H9 (cell line): ENCODE data around the gene TKTL1. TPM values are rescaled to one million over a fixed set of nuclear protein-coding genes. Genes with fewer than 3 reads are reported as not detected.

Source experiments
- DNase-seq: peaks from one replicate; pipeline ENCODE4 v3.0.0-alpha.2; 2017
- H2AFZ ChIP-seq: one replicate; pipeline ENCODE4 v1.6.1; 2013; ENCODE audit warnings: mild to moderate bottlenecking, low read length, control low read depth, moderate library complexity
- H2AK5ac ChIP-seq: 2 replicates; pipeline ENCODE4 v1.6.1; 2013; ENCODE audit warnings: low read length, control low read depth, mixed read lengths; ENCODE audit not compliant: insufficient read length
- H2BK120ac ChIP-seq: one replicate; pipeline ENCODE4 v1.6.1; 2013; ENCODE audit warnings: low read depth, mild to moderate bottlenecking, low read length, control low read depth, inconsistent platforms; ENCODE audit not compliant: poor library complexity, severe bottlenecking
- H2BK12ac ChIP-seq: 2 replicates; pipeline ENCODE4 v1.6.1; 2013; ENCODE audit warnings: low read length, control low read depth, mixed read lengths, low read depth; ENCODE audit not compliant: insufficient read length
- H2BK15ac ChIP-seq: 2 replicates; pipeline ENCODE4 v1.6.1; 2013; ENCODE audit warnings: low read depth, low read length, control low read depth
- H2BK20ac ChIP-seq: one replicate; pipeline ENCODE4 v1.6.1; 2013; ENCODE audit warnings: low read depth, mild to moderate bottlenecking, low read length, control low read depth, inconsistent platforms; ENCODE audit not compliant: poor library complexity, severe bottlenecking
- H2BK5ac ChIP-seq: 2 replicates; pipeline ENCODE4 v1.6.1; 2013; ENCODE audit warnings: low read length, control low read depth, mixed read lengths; ENCODE audit not compliant: insufficient read length
- H3K14ac ChIP-seq: 2 replicates; pipeline ENCODE4 v1.6.1; 2013; ENCODE audit warnings: low read length, control low read depth; ENCODE audit not compliant: insufficient read depth
- H3K18ac ChIP-seq: 2 replicates; pipeline ENCODE4 v1.6.1; 2013; ENCODE audit warnings: low read depth, mild to moderate bottlenecking, mixed read lengths, low read length, control low read depth; ENCODE audit not compliant: insufficient read length
- H3K23ac ChIP-seq: 2 replicates; pipeline ENCODE4 v1.6.1; 2013; ENCODE audit warnings: low read length, control low read depth, mixed read lengths, low read depth; ENCODE audit not compliant: insufficient read length
- H3K23me2 ChIP-seq: 2 replicates; pipeline ENCODE4 v1.6.1; 2013; ENCODE audit warnings: low read depth, mild to moderate bottlenecking, mixed read lengths, low read length, control low read depth; ENCODE audit not compliant: insufficient read length, poor library complexity, severe bottlenecking
- H3K27ac ChIP-seq: 2 replicates; pipeline ENCODE4 v1.5.1; 2013; ENCODE audit warnings: low read length, control low read depth, mixed read lengths, low read depth; ENCODE audit not compliant: insufficient read length
- H3K27me3 ChIP-seq: 2 replicates; pipeline ENCODE4 v1.6.1; 2013; ENCODE audit warnings: low read length, control low read depth, inconsistent platforms; ENCODE audit not compliant: insufficient read depth
- H3K4ac ChIP-seq: 2 replicates; pipeline ENCODE4 v1.6.1; 2013; ENCODE audit warnings: low read depth, mild to moderate bottlenecking, control low read depth, inconsistent platforms, low read length, moderate library complexity
- H3K4me1 ChIP-seq: 2 replicates; pipeline ENCODE4 v1.6.1; 2013; ENCODE audit warnings: low read length, control low read depth, inconsistent platforms; ENCODE audit not compliant: insufficient read depth
- H3K4me2 ChIP-seq: 2 replicates; pipeline ENCODE4 v1.6.1; 2013; ENCODE audit warnings: low read length, control low read depth, mixed read lengths; ENCODE audit not compliant: insufficient read length, insufficient read depth
- H3K56ac ChIP-seq: 2 replicates; pipeline ENCODE4 v1.6.1; 2013; ENCODE audit warnings: low read depth, mild to moderate bottlenecking, mixed read lengths, low read length, control low read depth; ENCODE audit not compliant: insufficient read length
- H3K79me1 ChIP-seq: 2 replicates; pipeline ENCODE4 v1.6.1; 2013; ENCODE audit warnings: low read depth, mild to moderate bottlenecking, moderate library complexity, low read length, control low read depth, inconsistent platforms; ENCODE audit not compliant: insufficient read depth, poor library complexity, severe bottlenecking
- H3K79me2 ChIP-seq: 2 replicates; pipeline ENCODE4 v1.6.1; 2013; ENCODE audit warnings: low read length, control low read depth, inconsistent platforms; ENCODE audit not compliant: insufficient read depth
- H3K9ac ChIP-seq: 2 replicates; pipeline ENCODE4 v1.6.1; 2013; ENCODE audit warnings: low read length, control low read depth, mixed read lengths; ENCODE audit not compliant: insufficient read length; ENCODE audit errors: extremely low read depth
- H3K9me3 ChIP-seq: one replicate; pipeline ENCODE4 v1.6.1; 2013; ENCODE audit warnings: low read depth, low read length, inconsistent platforms; ENCODE audit not compliant: control insufficient read depth
- H3T11ph ChIP-seq: one replicate; pipeline ENCODE4 v1.6.1; 2013; ENCODE audit warnings: mild to moderate bottlenecking, low read length, control low read depth, inconsistent platforms
- H4K20me1 ChIP-seq: one replicate; pipeline ENCODE4 v1.6.1; 2013; ENCODE audit not compliant: control insufficient read depth, insufficient read length, insufficient read depth
- H4K5ac ChIP-seq: 2 replicates; pipeline ENCODE4 v1.6.1; 2013; ENCODE audit warnings: low read depth, mild to moderate bottlenecking, mixed read lengths, low read length, control low read depth; ENCODE audit not compliant: insufficient read length
- H4K8ac ChIP-seq: replicated peaks from 2 replicates; pipeline ENCODE4 v1.6.1; 2013; ENCODE audit warnings: low read length, control low read depth, mixed read lengths, low read depth; ENCODE audit not compliant: insufficient read length
- H4K91ac ChIP-seq: 2 replicates; pipeline ENCODE4 v1.6.1; 2013; ENCODE audit warnings: low read depth, mild to moderate bottlenecking, moderate library complexity, mixed read lengths, low read length, control low read depth; ENCODE audit not compliant: insufficient read length
- H3K27ac Mint-ChIP-seq, 3 experiments: 2 replicates in 2 of 3; 3 replicates in 1 of 3; pipeline ENCODE4 v1.8.0; 2020 to 2021; ENCODE audit warnings: mixed read lengths in 3 of 3, mild to moderate bottlenecking in 1 of 3, moderate library complexity in 1 of 3
- H3K27me3 Mint-ChIP-seq: 2 replicates; pipeline ENCODE4 v1.8.0; 2021; ENCODE audit warnings: low read depth, mild to moderate bottlenecking, moderate library complexity, mixed read lengths
- H3K36me3 Mint-ChIP-seq, 3 experiments: 2 replicates in 2 of 3; 3 replicates in 1 of 3; pipeline ENCODE4 v1.8.0; 2020 to 2021; ENCODE audit warnings: low read depth in 3 of 3, mixed read lengths in 3 of 3; ENCODE audit not compliant: insufficient read depth in 1 of 3
- H3K4me1 Mint-ChIP-seq, 2 experiments: 2 replicates each; pipeline ENCODE4 v1.8.0; 2020; ENCODE audit warnings: mixed read lengths in 2 of 2
- H3K4me3 Mint-ChIP-seq, 2 experiments: 2 replicates in 1 of 2; 3 replicates in 1 of 2; pipeline ENCODE4 v1.8.0; 2020 to 2021; ENCODE audit warnings: mild to moderate bottlenecking in 2 of 2, mixed read lengths in 2 of 2, moderate library complexity in 1 of 2
- H3K9me3 Mint-ChIP-seq, 2 experiments: 2 replicates in 1 of 2; 3 replicates in 1 of 2; pipeline ENCODE4 v1.8.0; 2020; ENCODE audit warnings: mild to moderate bottlenecking in 2 of 2, mixed read lengths in 2 of 2, moderate library complexity in 1 of 2
- WGBS: extraction: QIAGEN DNeasy Blood & Tissue Kit; methylation state at CpG from one replicate; pipeline ENCODE4 v1.1.7; 2013; ENCODE audit warnings: missing lambda C conversion rate, low lambda C conversion rate, mixed read lengths; ENCODE audit not compliant: insufficient read length; ENCODE audit errors: extremely low coverage; 5-methylcytosine and 5-hydroxymethylcytosine counted together
- total RNA-seq: library from RNA; stranded (reverse); gene quantifications from 2 replicates; pipeline ENCODE4 v1.2.1, GENCODE V29; 2021
- TF ChIP-seq, protein P1 (sequence below): fragments of 200-600 bp; sonication (generic); conservative IDR thresholded peaks from 3 replicates; pipeline ENCODE4 v1.8.0; 2021; ENCODE audit warnings: antibody characterized with exemption, mild to moderate bottlenecking

Gene TKTL1
- total RNA-seq, 1 experiment from 2014 or later, result not detected

DNA sequence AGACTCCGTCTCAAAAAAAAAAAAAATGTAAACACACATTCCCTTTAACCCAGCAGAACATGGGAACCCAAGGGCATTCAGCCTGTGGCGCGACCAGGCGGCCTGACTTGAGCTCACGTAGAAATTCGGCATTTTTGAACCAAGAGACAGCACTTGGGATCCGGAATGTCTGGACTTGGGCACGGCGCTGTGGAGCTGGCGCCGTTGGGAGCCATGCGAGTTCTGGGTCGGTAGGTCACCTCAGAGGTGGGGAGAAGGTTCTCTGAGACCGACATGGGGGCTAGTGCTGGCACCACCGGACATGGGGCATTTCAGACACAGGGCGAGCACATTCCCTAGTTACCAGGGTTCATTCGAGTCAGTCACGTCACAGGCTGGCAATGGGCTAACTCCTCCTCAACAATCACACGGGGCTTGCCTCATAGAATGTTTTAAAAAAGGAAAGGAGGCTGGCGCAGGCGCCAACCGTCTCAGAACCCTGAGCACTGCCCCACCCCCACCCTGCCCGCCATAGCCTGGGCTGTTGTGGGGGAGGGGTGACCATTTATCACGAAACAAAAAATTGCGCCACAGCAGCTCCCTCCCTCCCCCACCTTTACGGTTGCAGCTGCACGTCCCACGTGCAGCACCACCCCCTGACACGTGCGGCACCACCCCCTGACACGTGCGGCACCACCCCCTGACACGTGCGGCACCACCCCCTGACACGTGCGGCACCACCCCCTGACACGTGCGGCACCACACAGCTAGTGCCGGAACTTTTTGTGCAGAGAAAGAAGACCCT is 612 bp upstream of the TKTL1 start, which contains the start of gene TEX28:
TEX28 (minus strand) TSS at position 334 of the 784 bp plus-strand sequence. CDS start 3,007 bp downstream, outside the sequence.
- H2AK5ac ChIP-seq, result no peak within 1 kb of the TSS
- no peaks in the 10 kb centered on the region for H3K27me3 ChIP-seq
- no peak within 1 kb of the TSS for H3K27ac ChIP-seq
- no peak within 1 kb of the TSS for H3K9ac ChIP-seq
- H3K9me3 Mint-ChIP-seq, result peaks cover 36 to 49% of the 10 kb centered on the region in 2 experiments
- H3K36me3 Mint-ChIP-seq, result peaks cover 3 to 4% (median 3%) of the 10 kb centered on the region in 3 experiments; a peak in 4 of 7 replicates
- no peak within 1 kb of the TSS for H2BK5ac ChIP-seq
- H4K91ac ChIP-seq, result no peak within 1 kb of the TSS
- no peak within 1 kb of the TSS for H3K14ac ChIP-seq
- no peak within 1 kb of the TSS for H2BK20ac ChIP-seq
- no peaks in the 10 kb centered on the region for H3K79me2 ChIP-seq
- H4K5ac ChIP-seq, result no peak within 1 kb of the TSS
- peak within 1 kb of the TSS in 1 of 2 experiments; percentile 50; a peak in 1 of 5 replicates for H3K4me3 Mint-ChIP-seq
- no peaks in the 10 kb centered on the region for H3K79me1 ChIP-seq
- H2AFZ ChIP-seq, result no peak within 1 kb of the TSS
- TF ChIP-seq, protein P1, sequence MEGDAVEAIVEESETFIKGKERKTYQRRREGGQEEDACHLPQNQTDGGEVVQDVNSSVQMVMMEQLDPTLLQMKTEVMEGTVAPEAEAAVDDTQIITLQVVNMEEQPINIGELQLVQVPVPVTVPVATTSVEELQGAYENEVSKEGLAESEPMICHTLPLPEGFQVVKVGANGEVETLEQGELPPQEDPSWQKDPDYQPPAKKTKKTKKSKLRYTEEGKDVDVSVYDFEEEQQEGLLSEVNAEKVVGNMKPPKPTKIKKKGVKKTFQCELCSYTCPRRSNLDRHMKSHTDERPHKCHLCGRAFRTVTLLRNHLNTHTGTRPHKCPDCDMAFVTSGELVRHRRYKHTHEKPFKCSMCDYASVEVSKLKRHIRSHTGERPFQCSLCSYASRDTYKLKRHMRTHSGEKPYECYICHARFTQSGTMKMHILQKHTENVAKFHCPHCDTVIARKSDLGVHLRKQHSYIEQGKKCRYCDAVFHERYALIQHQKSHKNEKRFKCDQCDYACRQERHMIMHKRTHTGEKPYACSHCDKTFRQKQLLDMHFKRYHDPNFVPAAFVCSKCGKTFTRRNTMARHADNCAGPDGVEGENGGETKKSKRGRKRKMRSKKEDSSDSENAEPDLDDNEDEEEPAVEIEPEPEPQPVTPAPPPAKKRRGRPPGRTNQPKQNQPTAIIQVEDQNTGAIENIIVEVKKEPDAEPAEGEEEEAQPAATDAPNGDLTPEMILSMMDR, result no peak
- WGBS, result no CpG with 5 or more reads among the region's 39 CpGs
- no peak within 1 kb of the TSS for H3K23ac ChIP-seq
- H3K27me3 Mint-ChIP-seq, result no peaks in the 10 kb centered on the region; the same call in 1 of the 2 replicates
- H3K4ac ChIP-seq, result no peak within 1 kb of the TSS
- no peak within 1 kb of the TSS for H4K8ac ChIP-seq
- peaks cover 6% of the 10 kb centered on the region for H3K9me3 ChIP-seq
- H3K4me2 ChIP-seq, result no peak within 1 kb of the TSS
- no peak within 1 kb of the TSS for H3T11ph ChIP-seq
- no peaks in the 10 kb centered on the region for H3K23me2 ChIP-seq
- H2BK15ac ChIP-seq, result no peak within 1 kb of the TSS
- H3K56ac ChIP-seq, result no peak within 1 kb of the TSS
- H4K20me1 ChIP-seq, result no peaks in the 10 kb centered on the region
- H3K4me1 ChIP-seq, result no peaks in the 10 kb centered on the region
- H3K4me1 Mint-ChIP-seq, result 0 out of 4 replicates have a peak, but pooled peaks cover 0 to 2% of the 10 kb centered on the region in 2 experiments
- no peak for DNase-seq
- no peak within 1 kb of the TSS; a peak in 1 of 7 replicates for H3K27ac Mint-ChIP-seq
- H3K18ac ChIP-seq, result no peak within 1 kb of the TSS
- no peak within 1 kb of the TSS for H2BK12ac ChIP-seq
- H2BK120ac ChIP-seq, result no peak within 1 kb of the TSS
